T follicular helper cell (primary cell): ENCODE measurements around the gene PALS2.

Experiments
- DNase-seq: peaks from one replicate; pipeline ENCODE4 v3.0.0-alpha.2; 2020; ENCODE audit warnings: low read depth

Gene PALS2

DNA sequence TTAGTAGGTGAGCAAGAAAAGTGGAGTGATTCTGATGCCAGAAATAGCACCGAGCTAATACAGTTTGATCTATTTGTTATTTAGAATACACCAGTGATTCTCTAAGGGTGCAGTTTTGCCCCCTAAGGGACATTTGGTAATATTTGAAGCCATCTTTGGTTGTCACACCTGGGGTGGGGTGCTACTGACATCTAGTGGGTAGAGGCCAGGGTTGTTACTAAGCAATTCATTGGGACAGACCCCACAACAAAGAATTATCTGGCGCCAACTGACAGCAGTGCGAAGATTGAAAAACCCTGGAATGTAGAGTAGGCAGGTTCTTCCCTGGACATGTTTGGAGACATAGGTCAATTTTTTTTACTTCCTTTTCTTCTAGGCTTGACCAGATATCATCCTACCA, 14.6 kb downstream of the PALS2 start:
- DNase-seq = peak; percentile 42

DNA sequence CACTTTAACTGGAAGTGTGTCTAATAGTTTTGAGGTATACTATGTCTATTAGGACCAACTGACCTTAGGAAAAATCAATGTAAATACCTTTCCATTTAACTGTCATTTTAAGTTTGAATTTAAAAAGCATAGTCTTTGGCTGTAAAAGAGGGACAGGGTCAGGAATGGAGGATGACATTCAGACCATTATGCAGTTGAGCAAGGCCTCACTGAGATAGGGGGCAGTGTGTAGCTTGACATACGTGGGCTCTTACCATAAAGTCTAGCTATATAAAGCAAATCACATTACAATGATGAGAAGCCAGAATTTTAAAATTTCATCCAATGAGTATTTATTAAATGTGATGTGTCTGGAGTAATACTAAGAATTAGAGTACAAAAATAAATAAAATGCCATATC, 17.9 kb downstream of the PALS2 start:
- no peak for DNase-seq

DNA sequence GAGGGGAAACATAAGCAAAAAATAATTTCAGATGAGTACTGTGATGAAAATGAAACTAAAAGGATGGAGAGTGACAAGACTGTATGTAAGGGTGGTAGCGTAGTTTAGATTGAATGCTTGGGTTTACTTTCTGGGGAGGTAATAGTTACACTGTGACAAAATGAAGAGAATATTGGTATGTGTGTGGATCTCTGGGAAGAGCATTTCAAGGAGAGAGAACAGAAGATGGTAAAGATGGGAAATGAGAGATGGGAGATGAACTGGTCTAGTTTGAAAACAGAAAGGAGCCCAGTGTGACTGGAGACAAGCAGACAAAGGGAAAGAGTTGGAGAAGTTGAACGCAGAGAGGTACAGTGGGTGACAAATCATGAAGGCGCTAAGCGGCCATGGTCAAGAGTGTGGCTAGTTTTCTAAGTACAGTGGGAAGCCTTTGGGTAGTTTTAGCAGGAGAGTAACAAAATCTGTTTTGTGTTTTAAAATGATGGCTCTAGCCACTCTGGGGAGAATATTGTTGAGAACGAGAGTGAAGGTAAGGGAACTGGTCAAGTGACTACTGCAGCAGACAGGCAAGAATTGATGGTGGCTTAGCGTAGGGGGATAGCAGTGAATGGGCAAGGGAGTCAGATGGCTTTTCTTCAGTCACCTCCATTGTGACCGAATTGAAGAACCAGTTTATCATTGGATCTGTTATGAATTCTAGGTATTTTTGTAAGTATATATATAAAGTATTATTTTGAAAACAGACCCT, 22.6 kb downstream of the PALS2 start:
- no peak for DNase-seq

DNA sequence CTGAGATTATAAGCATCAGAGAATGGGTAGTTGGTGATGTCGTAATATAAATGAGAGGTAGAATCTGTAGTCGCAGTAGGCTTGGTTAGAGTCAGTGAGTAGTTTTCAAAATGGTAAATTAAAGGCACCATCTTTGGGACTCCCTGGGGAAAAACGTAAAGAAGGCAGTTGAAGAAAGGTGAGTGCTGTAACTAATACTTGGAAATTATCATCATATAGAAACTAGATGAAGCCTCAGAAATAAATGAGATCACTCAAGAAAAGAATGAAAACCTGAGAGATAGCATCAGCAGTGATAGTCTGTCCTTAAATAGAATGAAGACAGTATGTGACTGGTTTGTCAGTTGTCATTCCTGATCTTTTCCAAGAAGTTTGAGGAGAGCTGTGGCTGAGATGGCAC, 23.8 kb downstream of the PALS2 start:
- no peak for DNase-seq

DNA sequence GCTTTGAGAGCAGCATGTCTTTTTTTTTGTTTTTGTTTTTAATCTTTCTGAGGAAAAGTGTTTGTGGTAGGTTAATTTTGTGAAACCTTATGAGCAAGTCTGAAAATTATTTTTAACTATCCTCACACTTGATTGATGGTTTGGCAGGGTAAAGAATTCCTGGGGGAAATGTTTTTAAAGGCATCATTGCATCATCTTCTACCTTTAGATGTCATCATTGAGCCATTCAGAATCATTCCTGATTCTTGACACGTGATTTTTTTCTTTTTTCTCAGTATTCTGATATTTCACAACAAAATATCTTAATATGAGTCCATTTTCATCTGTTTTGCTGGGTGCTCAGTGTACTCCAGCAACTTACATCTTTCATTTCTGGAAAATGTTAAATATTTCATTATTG, 28.3 kb downstream of the PALS2 start:
- DNase-seq = no peak

DNA sequence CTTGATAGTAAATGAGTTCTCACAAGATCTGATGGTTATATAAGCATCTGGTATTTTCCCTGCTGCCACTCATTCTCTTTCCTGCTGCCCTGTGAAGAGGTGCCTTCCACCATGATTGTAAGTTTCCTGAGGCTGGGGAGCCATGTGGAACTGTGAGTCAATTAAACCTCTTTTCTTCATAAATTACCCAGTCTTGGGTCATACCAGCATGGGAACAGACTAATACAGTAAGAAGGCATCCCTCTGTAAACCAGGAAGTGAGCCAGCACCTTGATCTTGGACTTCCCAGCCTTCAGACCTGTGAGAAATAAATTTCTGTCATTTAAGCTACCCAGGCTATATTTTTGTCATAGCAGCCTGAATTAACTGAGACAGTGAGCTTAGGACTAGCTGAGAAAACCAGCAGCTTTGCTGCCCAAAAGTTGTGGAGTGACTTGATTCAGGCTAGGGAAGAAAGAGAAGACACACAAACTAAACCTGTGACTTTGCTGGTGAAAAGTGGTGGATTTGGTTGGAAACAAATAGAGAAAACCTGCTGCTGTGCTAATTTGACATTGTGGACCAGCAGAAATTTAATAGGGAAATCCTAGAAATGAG, 29.7 kb downstream of the PALS2 start:
- no peak for DNase-seq

DNA sequence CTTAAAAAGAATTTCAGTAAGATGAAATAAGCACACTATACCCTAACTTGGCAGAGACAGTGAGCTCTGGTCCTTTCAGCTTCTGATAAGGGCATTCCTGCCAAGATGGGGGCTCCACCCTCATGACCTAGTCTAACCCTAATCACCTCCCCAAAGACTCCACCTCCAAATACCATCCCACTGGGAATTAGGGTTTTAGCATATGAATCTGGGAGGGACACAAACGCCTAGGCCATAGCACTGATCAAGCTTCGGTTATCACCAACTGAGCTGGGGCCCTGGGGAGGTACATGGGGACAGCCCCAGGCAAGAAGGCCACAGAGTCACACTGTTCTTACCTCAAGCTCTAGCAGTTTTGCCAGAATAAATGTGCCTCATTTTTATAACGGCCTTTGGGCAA, 31.4 kb downstream of the PALS2 start:
- no peak for DNase-seq

DNA sequence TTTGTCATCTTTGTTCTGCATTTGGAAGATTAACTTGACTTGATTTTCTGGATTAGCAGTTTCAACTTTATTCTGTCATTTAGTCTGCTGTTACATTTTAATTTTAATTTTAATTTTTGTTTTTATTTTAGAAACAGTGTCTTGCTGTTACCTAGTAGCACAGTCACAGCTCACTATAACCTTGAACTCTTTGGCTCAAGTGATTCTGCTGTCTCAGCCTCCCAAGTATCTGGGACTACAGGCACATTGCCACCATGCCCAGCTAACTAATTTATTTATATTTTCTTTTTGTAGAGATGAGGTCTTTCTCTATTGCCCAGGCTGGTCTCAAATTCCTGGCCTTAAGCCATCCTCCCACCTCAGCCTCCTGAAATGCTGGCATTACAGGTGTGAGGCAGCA, 35.3 kb downstream of the PALS2 start:
- DNase-seq = no peak

DNA sequence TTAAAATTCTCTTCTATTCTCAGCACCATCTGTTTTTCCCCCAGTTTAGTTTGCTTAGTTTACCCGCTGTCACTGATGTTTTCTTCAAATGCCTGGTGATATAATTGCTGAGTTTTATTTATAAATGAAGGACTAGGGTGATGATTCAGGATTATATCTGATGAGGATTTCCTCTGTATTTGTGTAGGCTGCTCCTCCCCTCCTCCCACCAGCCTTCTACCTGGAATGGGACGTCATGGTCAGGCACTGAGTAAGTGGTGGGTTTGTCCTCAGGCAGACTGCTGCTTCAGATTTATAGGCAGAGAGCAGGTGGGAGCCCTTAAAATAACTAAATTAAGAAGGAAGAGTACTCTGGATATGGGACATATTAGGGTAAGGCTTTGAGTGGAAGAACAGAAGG, 35.8 kb downstream of the PALS2 start:
- no peak for DNase-seq

DNA sequence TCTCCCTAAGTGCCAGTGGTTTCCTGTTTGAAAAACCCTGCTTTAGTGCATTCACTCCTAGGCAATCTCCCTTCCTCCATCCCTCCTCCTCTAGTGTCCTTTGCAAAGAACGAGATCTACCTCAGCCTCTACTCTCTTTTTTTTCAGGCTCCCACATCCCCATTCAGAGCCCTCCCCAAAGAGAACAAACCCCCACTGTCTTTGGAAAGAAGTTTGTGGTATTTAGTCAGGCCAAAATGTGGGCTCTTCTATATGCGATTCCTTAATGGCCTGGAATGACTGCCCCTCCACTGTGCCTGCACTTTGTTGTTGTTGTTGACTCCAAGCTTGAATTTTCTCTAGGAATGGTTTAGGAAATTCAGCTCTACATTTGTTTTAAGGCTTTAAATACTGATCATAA, 36.3 kb downstream of the PALS2 start:
- no peak for DNase-seq

DNA sequence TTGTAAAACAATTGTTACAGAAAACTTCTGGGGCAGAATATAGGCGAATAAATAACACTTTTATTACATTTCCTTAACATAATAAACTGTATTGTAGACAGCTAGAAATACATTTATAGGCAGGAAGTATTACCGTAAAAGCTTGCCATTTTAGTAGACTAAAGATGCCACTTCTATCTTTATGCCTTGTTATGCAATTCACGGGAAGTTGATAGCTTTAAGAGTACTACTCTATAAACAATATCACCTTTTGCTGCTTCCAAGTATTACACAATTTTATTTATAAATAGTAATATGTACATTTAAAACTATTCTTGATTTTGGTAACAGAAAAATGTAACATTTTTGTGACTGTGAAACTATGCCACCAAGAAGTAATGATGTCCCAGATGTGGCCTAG, 37.9 kb downstream of the PALS2 start:
- DNase-seq = no peak

DNA sequence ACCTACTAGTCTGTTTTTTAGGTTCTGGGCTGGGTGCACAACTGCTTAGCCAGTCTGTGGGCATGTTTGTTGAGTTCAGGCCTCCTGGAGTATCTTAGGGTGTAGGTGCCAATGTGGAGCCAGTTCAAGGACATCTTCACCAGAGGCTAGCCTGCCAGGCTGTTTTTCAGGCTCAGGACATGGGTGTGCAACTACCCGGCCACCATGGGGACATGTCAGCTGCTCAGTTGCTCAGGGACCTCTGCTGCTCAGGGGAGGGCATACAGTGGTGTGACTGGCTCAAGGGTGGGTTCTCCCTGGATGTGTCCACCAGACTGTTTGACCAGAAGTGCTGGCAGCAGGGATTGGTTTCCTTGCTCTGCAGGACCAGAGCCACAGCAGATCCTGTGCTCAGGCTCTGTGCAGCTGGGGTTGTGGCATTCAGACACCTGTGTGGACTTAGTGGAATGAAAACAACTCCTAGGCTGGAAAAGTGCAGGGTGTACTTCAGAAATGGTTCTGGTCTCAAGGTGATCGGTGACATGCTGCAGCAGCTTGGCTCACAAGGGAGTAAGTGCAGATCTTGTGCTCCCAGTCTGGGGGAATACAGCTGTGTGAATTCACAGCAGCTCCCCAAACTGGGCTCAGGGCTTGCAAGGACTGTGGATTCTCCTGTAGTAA, 44.8 kb downstream of the PALS2 start:
- DNase-seq = no peak

DNA sequence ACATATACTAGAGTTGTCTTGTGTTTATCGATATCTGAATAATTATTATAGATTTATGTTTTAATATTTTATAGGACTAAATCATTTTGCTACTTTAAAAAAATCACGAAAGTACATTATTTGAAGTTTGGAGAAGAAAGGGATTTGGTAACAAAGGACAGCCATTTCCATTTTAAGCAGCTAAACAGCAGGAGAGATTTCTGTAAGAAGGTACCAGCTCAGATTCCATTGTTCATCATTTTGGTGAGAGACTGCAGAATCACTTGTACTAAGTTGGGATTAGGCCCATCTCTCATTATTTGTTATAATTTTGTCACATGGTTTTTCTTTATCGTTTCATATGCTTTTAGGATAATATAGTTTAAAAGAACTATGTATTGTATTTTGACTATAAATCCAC, 46.7 kb downstream of the PALS2 start:
- no peak for DNase-seq

DNA sequence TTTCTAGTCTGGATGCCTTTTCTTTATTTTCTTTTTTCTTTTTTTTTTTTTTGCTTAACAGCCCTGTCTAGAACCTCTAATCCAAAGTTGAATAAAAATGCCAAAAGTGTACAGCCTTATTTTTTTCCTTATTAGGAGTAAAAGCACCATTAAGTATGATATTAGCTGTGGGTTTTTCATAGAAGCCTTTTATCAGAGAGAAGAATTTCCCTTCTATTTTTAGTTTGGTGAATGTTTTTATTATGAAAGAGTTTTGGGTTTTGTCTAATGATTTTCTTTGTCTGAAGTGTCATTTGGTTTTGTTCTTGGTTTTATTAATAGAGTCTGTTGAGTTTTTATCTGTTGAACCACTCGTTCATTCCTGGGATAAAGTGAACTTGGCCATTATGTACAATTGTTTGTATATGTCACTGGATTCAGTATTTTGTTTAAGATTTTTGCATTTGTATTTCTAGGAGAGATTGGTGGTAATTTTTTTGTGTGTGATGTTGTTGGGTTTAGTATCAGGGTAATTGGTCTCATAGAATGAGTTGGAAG, 49.5 kb downstream of the PALS2 start:
- no peak for DNase-seq
